Activated naive CD8-positive, alpha-beta T cell treated with anti-CD3 and anti-CD28 coated beads for 36 hours (primary cell): ENCODE measurements around the gene AGBL4. TPM values are rescaled to one million over a fixed set of nuclear protein-coding genes. Genes with fewer than 3 reads are reported as not detected.
"Not testable (repeated sequence)": the region's sequence is repeated elsewhere in the genome, so short reads cannot be mapped to it uniquely, and the experiment has no call there.

Experiments used
- DNase-seq: peaks from one replicate; pipeline ENCODE4 v3.0.0; 2021
- H3K27ac Mint-ChIP-seq: one replicate; pipeline ENCODE4 v1.8.0; 2022; ENCODE audit warnings: mild to moderate bottlenecking, moderate library complexity, mixed read lengths
- H3K27me3 Mint-ChIP-seq: one replicate; pipeline ENCODE4 v1.8.0; 2022; ENCODE audit warnings: mild to moderate bottlenecking, mixed read lengths
- H3K36me3 Mint-ChIP-seq: one replicate; pipeline ENCODE4 v1.8.0; 2021; ENCODE audit warnings: mild to moderate bottlenecking, mixed read lengths
- H3K4me1 Mint-ChIP-seq: one replicate; pipeline ENCODE4 v1.8.0; 2021; ENCODE audit warnings: mixed read lengths
- H3K4me3 Mint-ChIP-seq: one replicate; pipeline ENCODE4 v1.8.0; 2022; ENCODE audit warnings: mild to moderate bottlenecking, moderate library complexity, mixed read lengths
- H3K9me3 Mint-ChIP-seq: one replicate; pipeline ENCODE4 v1.8.0; 2022; ENCODE audit warnings: mixed read lengths
- total RNA-seq, 2 experiments: library from RNA; stranded (reverse); gene quantifications; one replicate each; pipeline ENCODE4 v1.2.3, GENCODE V29; 2021

Gene AGBL4
- total RNA-seq, 2 experiments from 2014 or later = 0.14 TPM; not detected in 1

GRCh38 chr1:48548985-48549384, 1474.8 kb downstream of the AGBL4 start:
- Mint-ChIP-seq H3K4me3 (no peak overlapping the region), H3K36me3 (no peaks in the 10 kb centered on the region), H3K27ac (no peak overlapping the region), H3K9me3 (no peaks in the 10 kb centered on the region), H3K27me3 (no peaks in the 10 kb centered on the region), H3K4me1 (no peaks in the 10 kb centered on the region)
- no peak for DNase-seq

- DNase-seq = no peak
- Mint-ChIP-seq H3K36me3 (no peaks in the 10 kb centered on the region), H3K4me3 (no peak overlapping the region), H3K27me3 (peaks cover 6% of the 10 kb centered on the region), H3K27ac (no peak overlapping the region), H3K9me3 (no peaks in the 10 kb centered on the region), H3K4me1 (no peaks in the 10 kb centered on the region)
These were observed 1476.1 kb downstream of the AGBL4 start for GRCh38 chr1:48547561-48548220.

DNA sequence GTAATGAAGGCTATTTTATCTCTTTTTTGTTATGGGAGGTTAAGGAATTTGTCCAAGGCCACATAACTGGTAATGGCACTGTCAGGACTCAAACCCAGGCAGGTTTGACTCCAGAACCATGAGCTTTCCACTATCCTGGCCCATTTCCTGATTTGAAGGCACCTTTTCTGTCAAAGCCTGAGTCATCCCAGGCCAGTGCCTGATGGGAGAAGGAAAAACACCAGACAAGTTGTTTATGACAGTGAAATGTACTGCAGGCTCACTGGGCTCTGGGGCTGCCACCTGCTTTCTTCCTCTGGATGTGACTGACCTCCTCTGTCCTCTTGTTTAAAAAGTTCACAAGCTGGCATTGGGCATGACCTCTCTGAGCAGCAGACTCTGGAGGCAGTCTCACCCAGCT, 1479.9 kb downstream of the AGBL4 start:
- H3K36me3 Mint-ChIP-seq = no peaks in the 10 kb centered on the region
- no peaks in the 10 kb centered on the region for H3K9me3 Mint-ChIP-seq
- H3K4me3 Mint-ChIP-seq = no peak overlapping the region
- H3K27ac Mint-ChIP-seq = no peak overlapping the region
- no peaks in the 10 kb centered on the region for H3K4me1 Mint-ChIP-seq
- no peak for DNase-seq
- peaks cover 17% of the 10 kb centered on the region for H3K27me3 Mint-ChIP-seq

GRCh38 chr1:48540587-48540986, 1483.2 kb downstream of the AGBL4 start:
- no peak for DNase-seq
- Mint-ChIP-seq H3K27me3 (peaks cover 20% of the 10 kb centered on the region), H3K27ac (no peak overlapping the region), H3K36me3 (no peaks in the 10 kb centered on the region), H3K9me3 (no peaks in the 10 kb centered on the region), H3K4me3 (no peak overlapping the region), H3K4me1 (no peaks in the 10 kb centered on the region)

DNA sequence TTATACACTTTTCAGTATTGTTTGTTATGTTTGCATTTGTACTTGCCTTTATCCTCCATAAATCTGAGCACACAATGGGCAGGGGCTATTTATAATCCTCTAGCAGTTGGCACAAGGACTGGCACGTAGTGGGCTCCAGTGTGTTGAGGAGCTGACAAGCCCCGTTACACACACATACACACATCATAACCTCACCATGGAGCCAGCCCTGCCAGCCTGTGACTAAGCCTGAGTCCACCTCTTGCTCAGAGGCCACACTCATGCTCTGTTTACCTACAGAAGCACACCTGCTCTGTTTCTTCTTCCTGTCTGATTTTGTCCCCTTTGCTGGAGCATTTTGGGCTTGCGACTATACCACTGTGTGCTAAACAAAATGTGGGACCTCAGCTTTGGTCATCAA, 1487.3 kb downstream of the AGBL4 start:
- no peak overlapping the region for H3K27ac Mint-ChIP-seq
- peaks cover 21% of the 10 kb centered on the region for H3K27me3 Mint-ChIP-seq
- H3K4me3 Mint-ChIP-seq = no peak overlapping the region
- H3K9me3 Mint-ChIP-seq = no peaks in the 10 kb centered on the region
- H3K36me3 Mint-ChIP-seq = no peaks in the 10 kb centered on the region
- no peaks in the 10 kb centered on the region for H3K4me1 Mint-ChIP-seq
- no peak for DNase-seq

DNA sequence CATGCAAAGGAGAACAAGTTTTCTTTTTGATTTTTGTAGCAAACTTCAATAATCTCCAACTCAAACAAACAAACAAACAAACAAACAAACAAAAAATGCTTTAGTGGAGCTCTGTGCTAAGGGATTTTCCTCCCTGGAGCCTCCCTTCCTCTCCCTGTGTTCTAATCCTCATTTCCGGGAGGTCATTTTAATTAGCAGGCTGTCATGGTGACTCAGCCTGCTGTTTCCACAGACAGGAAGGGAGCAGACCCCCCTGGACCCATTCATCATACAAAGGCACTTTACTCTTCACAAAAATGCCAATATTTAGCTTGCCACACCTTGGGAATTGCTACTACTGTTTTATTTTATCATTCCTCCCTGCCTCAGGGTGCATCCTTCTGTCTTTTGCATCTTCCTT, 1490.8 kb downstream of the AGBL4 start:
- Mint-ChIP-seq H3K9me3 (no peaks in the 10 kb centered on the region), H3K4me3 (no peak overlapping the region), H3K27ac (no peak overlapping the region), H3K4me1 (no peaks in the 10 kb centered on the region), H3K36me3 (no peaks in the 10 kb centered on the region), H3K27me3 (peaks cover 26% of the 10 kb centered on the region)
- DNase-seq = no peak

DNA sequence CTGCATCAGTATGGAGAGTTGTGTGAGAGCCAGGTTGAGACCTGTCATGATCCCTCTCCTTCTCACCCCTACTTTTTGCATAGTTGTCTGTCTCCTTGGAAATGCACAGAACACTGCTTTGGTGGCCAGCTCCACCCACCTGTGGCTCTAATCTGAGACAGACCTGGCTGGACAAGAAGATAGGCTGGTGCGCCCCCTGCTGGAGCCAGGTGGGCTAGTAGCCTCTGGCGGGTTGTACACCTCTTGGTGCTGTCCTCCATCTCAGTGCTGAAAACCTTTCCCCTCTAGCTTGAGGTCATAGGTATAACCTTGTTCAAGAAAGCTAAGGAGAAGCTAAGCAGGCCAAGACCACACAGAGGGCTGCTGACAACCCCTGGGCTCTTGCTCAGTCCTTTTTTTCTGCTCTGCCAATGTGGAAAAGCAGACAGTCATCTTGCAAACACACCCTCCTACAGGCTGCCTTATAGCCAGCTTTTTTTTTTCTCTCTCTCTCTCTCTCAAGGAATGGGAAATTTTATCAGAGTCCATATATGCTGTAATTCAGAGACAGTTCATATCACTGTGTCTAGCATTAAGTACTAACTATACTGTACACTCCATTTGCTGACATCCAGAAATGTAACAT, 1492.9 kb downstream of the AGBL4 start:
- no peaks in the 10 kb centered on the region for H3K4me1 Mint-ChIP-seq
- peak; percentile 45 for DNase-seq
- H3K4me3 Mint-ChIP-seq = no peak overlapping the region
- no peaks in the 10 kb centered on the region for H3K36me3 Mint-ChIP-seq
- no peak overlapping the region for H3K27ac Mint-ChIP-seq
- H3K9me3 Mint-ChIP-seq = no peaks in the 10 kb centered on the region
- peaks cover 31% of the 10 kb centered on the region for H3K27me3 Mint-ChIP-seq

DNA sequence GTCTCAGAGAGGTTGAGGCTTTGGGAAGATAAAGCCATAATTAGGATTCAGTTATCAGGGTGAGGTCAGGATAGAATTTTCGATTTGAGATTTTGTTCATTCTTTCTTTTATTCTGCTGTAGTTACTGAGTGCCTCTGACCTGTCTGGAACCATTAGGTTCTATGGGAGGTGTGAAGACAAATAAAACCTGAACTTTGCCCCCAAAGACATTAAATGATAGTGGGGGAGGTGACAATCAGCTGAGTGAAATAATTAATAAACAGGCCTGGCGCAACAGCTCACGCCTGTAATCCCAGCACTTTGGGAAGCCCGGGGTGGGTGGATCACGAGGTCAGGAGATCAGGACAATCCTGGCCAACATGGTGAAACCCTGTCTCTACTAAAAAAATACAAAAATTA, 1496.7 kb downstream of the AGBL4 start:
- Mint-ChIP-seq H3K4me3 (no peak overlapping the region), H3K36me3 (no peaks in the 10 kb centered on the region), H3K27ac (no peak overlapping the region), H3K27me3 (peaks cover 22% of the 10 kb centered on the region), H3K9me3 (no peaks in the 10 kb centered on the region), H3K4me1 (no peaks in the 10 kb centered on the region)
- DNase-seq = no peak

- Mint-ChIP-seq H3K4me1 (no peaks in the 10 kb centered on the region), H3K27me3 (peaks cover 22% of the 10 kb centered on the region), H3K9me3 (no peaks in the 10 kb centered on the region), H3K27ac (no peak overlapping the region), H3K4me3 (no peak overlapping the region), H3K36me3 (no peaks in the 10 kb centered on the region)
- DNase-seq = no peak
These were observed 1497.6 kb downstream of the AGBL4 start for GRCh38 chr1:48526008-48526710.

- Mint-ChIP-seq H3K27me3 (peaks cover 19% of the 10 kb centered on the region), H3K36me3 (no peaks in the 10 kb centered on the region), H3K4me1 (no peaks in the 10 kb centered on the region), H3K9me3 (no peaks in the 10 kb centered on the region), H3K4me3 (no peak overlapping the region), H3K27ac (no peak overlapping the region)
- no peak for DNase-seq
These were observed 1498.8 kb downstream of the AGBL4 start for GRCh38 chr1:48524892-48525467.

DNA sequence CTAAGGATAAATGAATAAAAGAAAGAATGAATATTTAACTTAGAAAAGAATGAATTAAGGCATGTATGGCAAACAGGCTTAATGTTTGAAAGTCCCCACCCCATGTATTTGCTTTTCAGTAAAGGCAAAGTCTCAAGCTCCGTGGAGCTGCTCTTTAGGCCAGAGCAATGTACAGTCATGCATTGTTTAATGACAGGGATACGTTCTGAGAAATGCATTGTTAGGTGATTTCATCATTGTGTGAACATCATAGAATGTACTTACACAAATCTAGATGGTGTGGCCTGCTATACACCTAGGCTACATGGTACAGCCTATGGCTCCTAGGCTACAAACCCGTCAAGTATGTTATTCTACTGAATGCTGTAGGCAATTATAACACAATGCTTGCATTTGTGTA, 1500.2 kb downstream of the AGBL4 start:
- no peaks in the 10 kb centered on the region for H3K36me3 Mint-ChIP-seq
- no peaks in the 10 kb centered on the region for H3K9me3 Mint-ChIP-seq
- H3K27ac Mint-ChIP-seq = no peak overlapping the region
- no peak overlapping the region for H3K4me3 Mint-ChIP-seq
- peaks cover 21% of the 10 kb centered on the region for H3K27me3 Mint-ChIP-seq
- DNase-seq = no peak
- no peaks in the 10 kb centered on the region for H3K4me1 Mint-ChIP-seq

GRCh38 chr1:48519896-48520295, 1503.9 kb downstream of the AGBL4 start:
- peaks cover 25% of the 10 kb centered on the region for H3K27me3 Mint-ChIP-seq
- not testable (repeated sequence) for H3K9me3 Mint-ChIP-seq, H3K4me3 Mint-ChIP-seq, H3K36me3 Mint-ChIP-seq, H3K4me1 Mint-ChIP-seq, H3K27ac Mint-ChIP-seq, DNase-seq

GRCh38 chr1:48506870-48507269, 1516.9 kb downstream of the AGBL4 start:
- DNase-seq = no peak
- Mint-ChIP-seq H3K9me3 (no peaks in the 10 kb centered on the region), H3K4me1 (no peaks in the 10 kb centered on the region), H3K4me3 (no peak overlapping the region), H3K36me3 (no peaks in the 10 kb centered on the region), H3K27ac (no peak overlapping the region), H3K27me3 (peaks cover 14% of the 10 kb centered on the region)

- H3K27ac Mint-ChIP-seq = no peak overlapping the region
- H3K4me1 Mint-ChIP-seq = peaks cover 4% of the 10 kb centered on the region
- no peaks in the 10 kb centered on the region for H3K27me3 Mint-ChIP-seq
- DNase-seq = no peak
- H3K9me3 Mint-ChIP-seq = no peaks in the 10 kb centered on the region
- H3K36me3 Mint-ChIP-seq = no peaks in the 10 kb centered on the region
- H3K4me3 Mint-ChIP-seq = no peak overlapping the region
These were observed 1523.0 kb downstream of the AGBL4 start for GRCh38 chr1:48500541-48501450.
